HL-60 (cell line): ENCODE results near the gene PTPN11.
A peak's percentile ranks its signal among the peaks of the same experiment; 100 is the strongest.
"Not testable (repeated sequence)": the region's sequence is repeated elsewhere in the genome, so short reads cannot be mapped to it uniquely, and the experiment has no call there.

Source experiments
- DNase-seq, 2 experiments: peaks; one replicate each; pipeline ENCODE4 v3.0.0-alpha.2; 2010 to 2020; ENCODE audit warnings: low read depth in 1 of 2, low spot score in 1 of 2
- H3K27ac ChIP-seq: fragments of 250-450 bp; sonication (Bioruptor Pico); replicated peaks from 2 replicates; pipeline ENCODE4 v1.5.1; 2020; ENCODE audit warnings: mild to moderate bottlenecking, moderate library complexity
- H3K27me3 ChIP-seq: fragments of 250-450 bp; sonication (Bioruptor Pico); 2 replicates; pipeline ENCODE4 v1.5.1; 2021; ENCODE audit warnings: mild to moderate bottlenecking, moderate library complexity; ENCODE audit not compliant: insufficient read depth, poor library complexity, severe bottlenecking
- H3K4me3 ChIP-seq: replicated peaks from 2 replicates; pipeline ENCODE4 v1.5.1; 2011; ENCODE audit warnings: mild to moderate bottlenecking, control low read depth, low read length; ENCODE audit not compliant: insufficient read depth
- CTCF ChIP-seq: IDR thresholded peaks from one replicate; pipeline ENCODE4 v1.5.1; 2011; ENCODE audit warnings: low read length, control low read depth, inconsistent platforms; ENCODE audit not compliant: insufficient read depth
- GABPA ChIP-seq: IDR thresholded peaks from 2 replicates; pipeline ENCODE4 v1.6.1; 2012; ENCODE audit warnings: low read depth
- POLR2AphosphoS5 ChIP-seq: IDR thresholded peaks from 2 replicates; pipeline ENCODE4 v1.6.1; 2012; ENCODE audit warnings: low read depth
- REST ChIP-seq: IDR thresholded peaks from 2 replicates; pipeline ENCODE4 v1.6.1; 2012; ENCODE audit warnings: low read depth; ENCODE audit not compliant: insufficient replicate concordance
- SPI1 ChIP-seq: IDR thresholded peaks from 2 replicates; pipeline ENCODE4 v1.6.1; 2012; ENCODE audit warnings: low read depth, mild to moderate bottlenecking, borderline replicate concordance

PTPN11 gene

GRCh38 chr12:112446008-112446725 is 27.4 kb downstream of the PTPN11 start:
- peak overlapping the region; percentile 14 for H3K27ac ChIP-seq
- no peaks in the 10 kb centered on the region for H3K27me3 ChIP-seq
- DNase-seq = no peak
- no peak overlapping the region for H3K4me3 ChIP-seq
- TF ChIP-seq POLR2AphosphoS5 (no peak), CTCF (no peak), GABPA (no peak), REST (no peak), SPI1 (no peak)

GRCh38 chr12:112447106-112447505 is 28.4 kb downstream of the PTPN11 start:
- peak in 1 of 2 experiments; percentile 58 for DNase-seq
- H3K27ac ChIP-seq = peak overlapping the region; percentile 14

GRCh38 chr12:112448165-112448564 is 29.4 kb downstream of the PTPN11 start:
- H3K27me3 ChIP-seq, H3K4me3 ChIP-seq, DNase-seq, H3K27ac ChIP-seq: not testable (repeated sequence)

More at GRCh38 chr12:112447106-112447505, 28.4 kb downstream of the PTPN11 start:
- TF ChIP-seq GABPA (no peak), SPI1 (peak; percentile 53; the same call in 1 of the 2 replicates), CTCF (no peak), REST (no peak), POLR2AphosphoS5 (no peak)
- H3K4me3 ChIP-seq = no peak overlapping the region
- no peaks in the 10 kb centered on the region for H3K27me3 ChIP-seq

- no peak overlapping the region for H3K27ac ChIP-seq
Observed at GRCh38 chr12:112450725-112451124, 32.0 kb downstream of the PTPN11 start.

More at GRCh38 chr12:112450725-112451124, 32.0 kb downstream of the PTPN11 start:
- no peak for DNase-seq
- Histone ChIP-seq H3K27me3 (no peaks in the 10 kb centered on the region), H3K4me3 (no peak overlapping the region)
- no peak for TF ChIP-seq GABPA
- TF ChIP-seq SPI1 = no peak
- TF ChIP-seq REST = no peak
- TF ChIP-seq POLR2AphosphoS5 = no peak
- TF ChIP-seq CTCF = no peak
